ENCODE measurements around the gene RAB42.

Gene RAB42

DNA sequence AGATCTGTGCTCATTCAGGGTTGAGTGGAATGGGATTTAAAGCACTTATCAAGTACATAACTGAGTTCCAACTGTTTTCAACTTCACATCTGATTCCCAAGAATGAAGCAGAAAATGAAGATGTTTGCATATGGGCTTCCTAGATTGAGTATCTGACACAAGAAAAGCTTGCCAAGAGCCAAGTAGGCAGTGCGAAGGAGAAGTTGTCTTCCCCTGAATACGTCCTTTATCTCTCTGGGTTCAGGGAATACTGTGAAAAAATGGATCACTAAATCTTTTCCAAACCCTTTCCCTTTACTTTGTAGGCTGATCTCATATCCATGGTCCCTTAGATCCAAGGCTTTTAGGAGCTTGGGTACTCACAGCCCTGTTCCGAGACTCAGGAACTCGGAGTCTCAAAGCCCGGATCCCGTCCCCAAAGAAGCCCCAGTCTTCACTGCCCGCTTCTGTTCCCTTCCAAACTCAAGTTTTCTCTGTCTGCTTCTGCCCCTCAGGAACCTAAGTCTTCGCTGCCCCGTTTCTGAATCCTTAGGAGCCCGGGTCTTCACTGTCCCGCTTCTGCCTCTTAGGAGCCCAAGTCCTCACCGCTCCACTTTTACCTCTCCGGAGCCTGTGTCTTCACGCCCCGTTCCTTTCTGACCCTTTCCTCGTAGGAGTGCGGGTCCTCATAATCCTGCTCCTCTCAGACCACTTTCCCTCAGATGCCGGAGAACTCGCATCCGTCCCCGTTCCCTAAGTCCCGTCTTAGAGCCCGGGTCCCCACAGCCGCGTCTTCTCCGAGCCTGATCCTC is 50.2 kb downstream of the RAB42 start:
- TF ChIP-seq POLR2AphosphoS5 (IDR thresholded peaks at IDR 0.05; ENCODE audit: low read depth, low read length) (no peak), POLR2A (IDR thresholded peaks at IDR 0.05; ENCODE audit: low read depth, low read length) (no peak), TAF1 (IDR thresholded peaks at IDR 0.05; ENCODE audit: borderline replicate concordance, low read depth, low read length) (no peak)
- FAIRE-seq (peak; percentile 33), DNase-seq (ENCODE audit: insufficient read length) (no peak)

DNA sequence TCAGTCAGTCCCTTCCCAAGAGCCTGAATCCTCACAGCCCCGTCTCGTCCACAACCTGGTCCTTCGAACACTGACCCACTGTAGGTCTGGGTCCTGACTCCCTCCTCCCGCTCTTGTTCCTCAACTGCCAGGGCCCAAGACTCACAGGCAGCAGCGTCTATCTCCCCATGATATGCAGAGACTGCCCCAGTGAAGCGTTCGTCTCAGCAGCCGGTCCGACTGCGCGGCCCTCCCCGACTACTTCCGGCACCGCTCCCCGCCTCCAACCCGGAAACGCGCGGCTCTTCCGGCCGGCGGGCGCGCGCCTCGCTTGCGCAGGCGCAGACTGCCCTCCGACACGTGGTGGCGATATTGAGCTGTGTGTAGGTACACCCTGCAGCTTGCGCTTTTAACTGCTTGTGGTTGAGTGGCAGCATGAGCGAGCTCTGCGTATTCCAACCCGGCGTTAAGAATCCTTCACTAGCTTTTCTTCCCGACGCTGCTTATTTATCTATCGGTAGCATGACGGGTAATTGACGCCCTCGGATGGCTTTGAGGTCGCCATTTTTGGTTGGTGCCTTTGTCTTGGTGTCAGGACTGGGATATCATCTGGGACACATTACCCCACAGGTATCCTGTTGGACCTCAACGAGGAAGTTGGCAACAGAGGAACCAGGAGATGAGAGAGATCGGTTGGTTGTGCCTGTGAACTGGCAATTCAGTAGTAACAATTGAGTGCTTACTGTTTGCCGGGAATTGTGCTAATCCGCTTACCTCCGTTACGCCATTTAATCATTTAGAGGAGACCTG is 51.0 kb downstream of the RAB42 start, which contains the start of gene TAF12:
TSS of gene TAF12 (minus strand) at position 221 of the 789 bp plus-strand sequence. CDS start 20,986 bp downstream, outside the sequence.
- peak; percentile 92 for FAIRE-seq
- peak; percentile 79 for DNase-seq (ENCODE audit: insufficient read length)

GRCh38 chr1:28644494-28644893 is 52.4 kb downstream of the RAB42 start:
- TF ChIP-seq TAF1 (IDR thresholded peaks at IDR 0.05; ENCODE audit: borderline replicate concordance, low read depth, low read length) (no peak), POLR2AphosphoS5 (IDR thresholded peaks at IDR 0.05; ENCODE audit: low read depth, low read length) (no peak), POLR2A (IDR thresholded peaks at IDR 0.05; ENCODE audit: low read depth, low read length) (no peak)
- DNase-seq (ENCODE audit: insufficient read length) (no peak), FAIRE-seq (no peak)

More for the DNA sequence above, 51.0 kb downstream of the RAB42 start, which contains the start of gene TAF12:
- TF ChIP-seq TAF1 (IDR thresholded peaks at IDR 0.05; ENCODE audit: borderline replicate concordance, low read depth, low read length) (peak; percentile 95), POLR2A (IDR thresholded peaks at IDR 0.05; ENCODE audit: low read depth, low read length) (peak; percentile 100), POLR2AphosphoS5 (IDR thresholded peaks at IDR 0.05; ENCODE audit: low read depth, low read length) (peak; percentile 99)

Measured in GM12892 (cell line).